Stimulated activated CD8-positive, alpha-beta memory T cell treated with anti-CD3 and anti-CD28 coated beads, Interleukin-2, amount 100 ng/mL, for 48 hours (primary cell): Measurements from ENCODE around the gene ZNF76.

Source experiments
- DNase-seq, 2 donors: peaks; one replicate each; pipeline ENCODE4 v3.0.0-alpha.2; 2020; ENCODE audit warnings: low read depth in 2 of 2

Gene ZNF76

GRCh38 chr6:35237476-35237875 lies 22.1 kb upstream of the ZNF76 start:
- DNase-seq = no peak

GRCh38 chr6:35238843-35239289 lies 20.7 kb upstream of the ZNF76 start:
- DNase-seq = no peak

- DNase-seq = no peak
Observed at GRCh38 chr6:35239581-35239980, 20.0 kb upstream of the ZNF76 start.

GRCh38 chr6:35240838-35241801 lies 18.4 kb upstream of the ZNF76 start:
- peak; percentile 49 to 69 for DNase-seq

GRCh38 chr6:35242486-35242885 lies 17.0 kb upstream of the ZNF76 start:
- no peak for DNase-seq

- DNase-seq = no peak
Observed at GRCh38 chr6:35242906-35243305, 16.6 kb upstream of the ZNF76 start.

GRCh38 chr6:35243386-35243958 lies 16.1 kb upstream of the ZNF76 start:
- DNase-seq = no peak

GRCh38 chr6:35244551-35244950 lies 15.0 kb upstream of the ZNF76 start:
- DNase-seq = no peak

- DNase-seq = no peak
Observed at GRCh38 chr6:35247642-35248231, 11.8 kb upstream of the ZNF76 start.

GRCh38 chr6:35248300-35248699 lies 11.2 kb upstream of the ZNF76 start:
- no peak for DNase-seq

- DNase-seq = no peak
Observed at GRCh38 chr6:35248965-35249364, 10.6 kb upstream of the ZNF76 start.

- no peak for DNase-seq
Observed at GRCh38 chr6:35251949-35252348, 7.6 kb upstream of the ZNF76 start.

GRCh38 chr6:35253249-35253648 lies 6.3 kb upstream of the ZNF76 start:
- no peak for DNase-seq

GRCh38 chr6:35258336-35258735 lies 1.2 kb upstream of the ZNF76 start:
- DNase-seq = no peak

- peak; percentile 25 to 30 for DNase-seq
Observed at GRCh38 chr6:35258858-35259193, 709 bp upstream of the ZNF76 start.

GRCh38 chr6:35259948-35260590 lies 534 bp downstream of the ZNF76 start:
- peak; percentile 65 to 77 for DNase-seq

- no peak for DNase-seq
Observed at GRCh38 chr6:35260591-35261570, 1.3 kb downstream of the ZNF76 start.

- DNase-seq = no peak
Observed at GRCh38 chr6:35262596-35262995, 3.1 kb downstream of the ZNF76 start.

- no peak for DNase-seq
Observed at GRCh38 chr6:35264550-35265274, 5.2 kb downstream of the ZNF76 start.

GRCh38 chr6:35265523-35265922 lies 6.0 kb downstream of the ZNF76 start:
- DNase-seq = no peak
